ENCODE results near the gene APOBR.
"Not testable (repeated sequence)": the region's sequence is repeated elsewhere in the genome, so short reads cannot be mapped to it uniquely, and the experiment has no call there.

APOBR gene

GRCh38 chr16:28526201-28527099 lies 32.0 kb downstream of the APOBR start:
- no peak for FAIRE-seq
- no peak for DNase-seq (ENCODE audit: low spot score)

GRCh38 chr16:28527100-28527785 lies 32.8 kb downstream of the APOBR start:
- not testable (repeated sequence) for DNase-seq (ENCODE audit: low spot score); FAIRE-seq

DNA sequence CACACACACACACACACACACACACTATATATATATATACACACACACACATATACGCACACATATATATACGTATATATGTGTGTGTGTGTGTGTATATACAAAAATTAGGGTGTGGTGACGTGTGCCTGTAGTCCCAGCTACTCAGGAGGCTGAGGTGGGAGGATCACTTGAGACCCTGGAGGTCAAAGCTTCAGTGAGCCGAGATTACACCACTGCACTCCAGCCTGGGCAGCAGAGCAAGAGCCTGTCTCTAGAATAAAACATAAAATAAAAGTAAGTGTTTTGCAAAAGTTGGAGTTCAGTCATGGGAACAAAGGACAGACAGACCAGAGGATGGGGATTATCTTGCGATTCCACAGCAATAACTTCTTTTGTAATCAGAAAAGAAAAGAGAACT lies 33.5 kb downstream of the APOBR start:
- DNase-seq (ENCODE audit: low spot score) (no peak), FAIRE-seq (no peak)

DNA sequence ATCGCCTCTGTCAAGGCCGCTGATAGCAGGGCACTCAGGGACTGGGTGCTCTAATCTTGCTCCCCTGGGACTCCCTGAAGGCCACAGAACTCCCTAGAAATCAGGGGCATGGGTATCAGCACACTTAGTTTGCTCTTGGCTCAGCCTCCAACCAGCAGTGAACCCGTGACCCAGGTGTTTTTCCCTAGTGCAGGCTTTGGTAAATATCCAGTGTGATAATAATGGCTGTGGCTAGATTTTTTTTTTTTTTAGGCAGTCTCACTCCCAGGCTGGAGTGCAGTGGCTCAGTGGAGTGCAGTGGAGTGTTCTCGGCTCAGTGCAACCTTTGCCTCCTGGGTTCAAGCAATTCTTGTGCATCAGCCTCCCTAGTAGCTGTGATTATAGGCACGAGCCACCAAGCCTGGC lies 34.0 kb downstream of the APOBR start:
- DNase-seq (ENCODE audit: low spot score), result no peak
- no peak for FAIRE-seq

DNA sequence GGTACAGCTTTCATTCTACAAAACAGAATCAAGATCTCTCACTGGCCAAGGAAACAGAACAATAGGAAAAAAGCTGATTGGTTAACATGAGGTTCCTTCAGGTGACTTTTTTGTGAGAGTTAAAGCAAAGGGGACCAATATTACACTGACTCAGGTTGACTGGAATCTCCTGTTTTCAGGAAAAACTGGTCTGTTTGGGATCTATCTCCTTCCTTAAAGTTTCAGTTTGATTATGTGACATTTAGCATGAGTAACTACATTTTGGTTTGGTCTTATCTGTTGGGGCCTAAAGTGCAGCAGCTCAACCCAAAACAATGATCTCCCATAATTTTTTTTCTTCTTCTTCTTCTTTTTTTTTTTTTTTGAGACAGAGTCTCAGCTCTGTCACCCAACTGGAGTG lies 34.7 kb downstream of the APOBR start:
- no peak for FAIRE-seq
- no peak for DNase-seq (ENCODE audit: low spot score)

- DNase-seq (ENCODE audit: low spot score), result no peak
- no peak for FAIRE-seq
These were observed 37.6 kb downstream of the APOBR start for GRCh38 chr16:28531777-28532744.

DNA sequence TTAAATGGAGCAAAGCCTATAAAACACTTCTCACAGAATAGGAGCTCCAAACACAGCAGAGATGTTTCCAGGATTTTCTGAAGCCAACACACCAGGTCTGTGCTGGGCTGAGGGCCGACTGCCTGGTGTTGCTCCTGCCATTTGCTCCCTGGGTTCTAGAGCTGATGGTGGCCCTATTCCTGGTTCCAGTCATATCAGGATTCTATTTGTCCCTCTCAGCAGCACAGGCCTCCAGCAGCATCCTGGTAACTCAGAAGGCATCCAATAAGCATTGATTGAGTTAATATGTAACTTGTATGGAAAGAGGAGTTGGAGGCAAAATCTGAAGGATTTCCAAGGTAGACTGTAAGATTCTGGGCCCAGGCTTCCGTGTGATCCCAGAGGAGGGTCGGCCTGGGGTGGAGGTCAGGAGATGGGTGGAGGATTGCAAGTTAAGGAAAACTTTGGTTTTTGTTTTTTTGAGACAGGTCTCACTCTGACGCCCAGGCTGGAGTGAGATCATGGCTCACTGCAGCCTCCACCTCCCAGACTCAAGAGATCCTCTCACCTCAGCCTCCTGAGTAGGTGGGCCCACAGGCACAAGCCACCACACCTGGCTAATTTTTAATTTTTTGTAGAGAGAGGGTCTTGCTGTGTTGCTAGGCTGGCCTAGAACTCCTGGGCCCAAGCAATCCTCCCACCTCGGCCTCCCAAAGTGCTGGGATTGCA lies 38.7 kb downstream of the APOBR start:
- DNase-seq (ENCODE audit: low spot score), result no peak
- FAIRE-seq, result no peak

- DNase-seq (ENCODE audit: low spot score) (no peak), FAIRE-seq (no peak)
These were observed 40.3 kb downstream of the APOBR start for GRCh38 chr16:28534542-28535373.

DNA sequence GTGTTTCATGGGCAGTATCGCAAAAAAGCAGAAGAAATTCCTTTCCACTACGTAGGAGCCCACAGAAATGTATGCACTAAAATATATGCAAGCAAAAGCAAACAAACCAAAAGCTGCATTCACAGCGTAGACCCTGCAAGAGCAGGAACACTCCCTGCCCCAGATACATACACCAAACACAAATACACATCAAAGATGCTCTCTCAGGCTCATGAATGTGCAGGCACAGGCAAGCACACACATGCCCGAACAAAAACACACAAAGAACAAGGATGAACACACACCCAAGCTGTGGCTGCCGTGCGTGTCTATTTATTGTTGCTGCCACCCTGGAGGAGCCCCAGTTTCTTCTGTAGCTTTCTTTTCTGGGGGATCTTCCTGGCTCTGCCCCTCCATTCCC lies 42.6 kb downstream of the APOBR start:
- DNase-seq (ENCODE audit: low spot score) (no peak), FAIRE-seq (no peak)

DNA sequence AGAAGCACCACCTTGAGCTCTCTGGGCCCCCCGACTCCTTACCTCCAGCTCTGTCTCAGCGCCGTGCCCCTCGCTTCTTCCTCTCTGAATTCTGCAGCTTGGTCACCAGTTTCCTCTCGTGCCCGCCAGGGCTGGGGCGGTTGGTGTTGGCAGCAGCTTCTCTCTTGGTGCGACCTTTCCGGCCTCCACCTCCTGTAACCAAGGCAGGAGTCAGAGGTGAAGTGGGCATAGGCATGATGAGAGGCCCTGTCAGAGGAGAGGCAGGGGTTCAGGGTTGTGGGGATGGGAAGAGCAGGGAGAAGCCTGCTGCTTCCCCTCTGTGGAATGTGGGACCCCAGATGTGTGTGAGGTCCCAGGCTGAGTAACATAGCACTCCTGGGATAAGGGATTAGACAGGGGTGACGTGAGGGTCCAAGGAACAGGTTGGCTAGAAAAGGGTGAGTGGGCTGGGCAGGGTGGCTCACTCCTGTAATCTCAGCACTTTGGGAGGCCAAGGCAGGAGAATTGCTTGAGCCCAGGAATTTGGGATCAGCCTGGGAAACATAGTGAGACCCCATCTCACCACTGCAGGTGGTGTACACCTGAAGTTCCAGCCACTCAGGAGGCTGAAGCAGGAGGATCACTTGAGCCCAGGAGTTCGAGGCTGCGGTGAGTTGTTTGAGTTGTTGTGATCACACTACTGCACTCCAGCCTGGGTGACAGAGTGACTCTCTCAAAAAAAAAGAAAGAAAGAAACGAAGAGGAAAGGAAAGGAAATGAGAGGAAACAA lies 43.7 kb downstream of the APOBR start:
- FAIRE-seq (no peak), DNase-seq (ENCODE audit: low spot score) (no peak)

- FAIRE-seq (no peak), DNase-seq (ENCODE audit: low spot score) (peak; percentile 89)
These were observed 44.5 kb downstream of the APOBR start, which contains the start of gene NUPR1 for GRCh38 chr16:28538733-28539596. NUPR1 (minus strand) TSS chr16:28538974; CDS start chr16:28538907, 67 bp downstream.

DNA sequence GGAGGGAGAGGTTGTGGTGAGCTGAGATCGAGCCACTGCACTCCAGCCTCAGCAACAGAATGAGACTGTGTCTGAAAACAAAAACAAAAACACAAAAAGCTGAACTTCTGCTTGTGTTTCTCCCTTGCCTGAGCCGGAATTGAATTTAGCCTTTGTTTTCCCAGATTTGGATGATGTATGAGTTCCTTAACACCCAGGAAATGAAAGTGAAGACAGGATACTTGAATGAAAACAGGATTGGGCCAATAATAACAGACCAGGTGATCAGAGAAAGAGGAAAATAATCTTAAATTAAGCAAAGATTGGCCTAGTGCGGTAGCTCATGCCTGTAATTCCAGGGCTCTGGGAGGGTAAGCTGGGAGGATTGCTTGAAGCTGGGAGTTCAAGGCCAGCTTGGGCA lies 45.9 kb downstream of the APOBR start:
- DNase-seq (ENCODE audit: low spot score) (no peak), FAIRE-seq (no peak)

- no peak for DNase-seq (ENCODE audit: low spot score)
These were observed 48.2 kb downstream of the APOBR start for GRCh38 chr16:28542646-28543045.

DNA sequence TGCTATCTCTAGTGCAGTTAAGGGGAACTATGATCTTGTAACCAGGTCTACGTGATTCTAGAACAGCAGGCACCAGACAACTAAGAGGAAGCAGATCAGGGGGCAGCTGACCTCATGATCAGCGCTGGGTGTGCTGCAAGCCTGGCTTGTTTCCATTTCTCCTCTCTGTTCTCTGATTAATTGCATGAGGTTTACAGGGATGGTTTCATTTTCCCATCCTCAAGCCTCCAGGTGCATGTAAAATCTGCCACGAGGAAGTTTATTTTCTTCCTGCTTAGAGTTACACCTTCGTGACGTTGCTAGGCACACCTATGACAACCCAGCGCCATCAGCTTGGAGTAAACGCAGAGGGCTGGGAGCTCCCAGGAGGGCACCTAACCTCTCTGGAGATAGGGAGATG lies 48.6 kb downstream of the APOBR start:
- DNase-seq (ENCODE audit: low spot score) (no peak), FAIRE-seq (no peak)

More at GRCh38 chr16:28542646-28543045, 48.2 kb downstream of the APOBR start:
- no peak for FAIRE-seq

DNA sequence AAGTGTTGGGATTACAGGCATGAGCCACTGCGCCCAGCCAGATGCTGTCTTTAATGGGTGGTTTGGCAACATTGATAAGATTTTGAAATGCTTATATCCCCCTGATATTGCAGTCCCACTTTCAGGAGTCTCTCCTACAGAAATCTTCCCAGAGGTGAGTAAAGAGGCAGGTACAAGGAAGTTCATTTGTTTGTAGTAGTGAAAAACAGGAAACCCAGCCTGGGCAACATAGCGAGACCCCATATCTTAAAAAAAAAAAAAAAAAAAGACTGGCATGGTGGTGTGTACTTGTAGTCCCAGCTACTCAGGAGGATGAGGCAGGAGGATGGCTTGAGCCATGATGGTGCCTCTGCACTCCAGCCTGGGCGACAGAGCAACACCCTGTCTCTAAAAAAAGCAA lies 50.6 kb downstream of the APOBR start:
- DNase-seq (ENCODE audit: low spot score), result no peak
- FAIRE-seq, result no peak

DNA sequence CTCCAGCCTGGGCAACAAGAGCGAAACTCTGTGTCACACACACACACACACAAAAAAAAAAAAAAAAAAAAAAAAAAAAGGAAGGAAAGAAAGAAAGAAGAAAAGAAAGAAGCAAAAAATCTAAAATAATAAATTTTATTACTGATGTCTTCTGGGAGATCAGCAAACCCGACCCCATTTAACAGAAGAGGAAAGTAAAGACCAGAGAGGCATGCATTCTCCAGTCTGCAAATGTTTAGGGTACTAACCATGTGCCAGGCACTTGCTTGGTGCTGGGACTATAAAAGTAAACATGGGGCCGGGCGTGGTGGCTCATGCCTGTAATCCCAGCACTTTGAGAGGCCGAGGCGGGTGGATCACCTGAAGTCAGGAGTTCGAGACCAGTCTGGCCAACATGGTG lies 51.5 kb downstream of the APOBR start:
- DNase-seq (ENCODE audit: low spot score); FAIRE-seq: not testable (repeated sequence)

GRCh38 chr16:28546626-28547025 lies 52.2 kb downstream of the APOBR start:
- DNase-seq (ENCODE audit: low spot score) (no peak), FAIRE-seq (no peak)

- DNase-seq (ENCODE audit: low spot score), result no peak
- FAIRE-seq, result no peak
These were observed 53.9 kb downstream of the APOBR start for GRCh38 chr16:28548306-28548802.

All from urothelium cell line (cell line).